GM21515 (cell line): ENCODE measurements around the gene PADI6.
"Not testable (repeated sequence)": the region's sequence is repeated elsewhere in the genome, so short reads cannot be mapped to it uniquely, and the experiment has no call there.

ENCODE experiments used
- ATAC-seq: cut with Tn5 transposase; IDR thresholded peaks from one replicate; pipeline ENCODE4 v1.9.1; 2021; ENCODE audit not compliant: unreplicated experiment

PADI6 gene

GRCh38 chr1:17371896-17372295, at the start of gene PADI6:
PADI6 (plus strand) TSS chr1:17372196; CDS start chr1:17372246, 50 bp downstream.
- ATAC-seq = no peak

- ATAC-seq = no peak
These were observed 43.1 kb upstream of the PADI6 start for GRCh38 chr1:17328855-17329254.

GRCh38 chr1:17329610-17330009, 42.4 kb upstream of the PADI6 start:
- no peak for ATAC-seq

GRCh38 chr1:17330856-17331255, 41.1 kb upstream of the PADI6 start:
- ATAC-seq = no peak

GRCh38 chr1:17333081-17333480, 38.9 kb upstream of the PADI6 start:
- no peak for ATAC-seq

- ATAC-seq = no peak
These were observed 35.9 kb upstream of the PADI6 start for GRCh38 chr1:17335821-17336710.

GRCh38 chr1:17338706-17339493, 33.1 kb upstream of the PADI6 start:
- no peak for ATAC-seq

GRCh38 chr1:17339521-17339920, 32.5 kb upstream of the PADI6 start:
- no peak for ATAC-seq

GRCh38 chr1:17340358-17340757, 31.6 kb upstream of the PADI6 start:
- ATAC-seq = no peak

- ATAC-seq = no peak
These were observed 30.0 kb upstream of the PADI6 start for GRCh38 chr1:17342014-17342441.

- not testable (repeated sequence) for ATAC-seq
These were observed 26.5 kb upstream of the PADI6 start for GRCh38 chr1:17345506-17345905.

- ATAC-seq = no peak
These were observed 25.8 kb upstream of the PADI6 start for GRCh38 chr1:17346046-17346789.

GRCh38 chr1:17347769-17348592, 24.0 kb upstream of the PADI6 start:
- no peak for ATAC-seq

GRCh38 chr1:17348593-17349234, 23.3 kb upstream of the PADI6 start:
- ATAC-seq = no peak

- ATAC-seq = no peak
These were observed 21.9 kb upstream of the PADI6 start for GRCh38 chr1:17350083-17350482.

- no peak for ATAC-seq
These were observed 21.0 kb upstream of the PADI6 start for GRCh38 chr1:17350928-17351446.

GRCh38 chr1:17351598-17352324, 20.2 kb upstream of the PADI6 start:
- ATAC-seq = no peak

- no peak for ATAC-seq
These were observed 19.5 kb upstream of the PADI6 start for GRCh38 chr1:17352419-17352909.

- ATAC-seq = no peak
These were observed 16.1 kb upstream of the PADI6 start for GRCh38 chr1:17355898-17356297.
